ENCODE results near the gene ERG. TPM values are rescaled to one million over a fixed set of nuclear protein-coding genes. Genes with fewer than 3 reads are reported as not detected.

Gene ERG
- total RNA-seq, 1 experiment from 2014 or later: not detected

GRCh38 chr21:38488640-38489270 lies 9.5 kb downstream of the ERG start:
- TF ChIP-seq CTCF (IDR thresholded peaks at IDR 0.05; ENCODE audit: unreplicated experiment): no peak
- DNase-seq: no peak
- intact Hi-C loops (cut with micrococcal nuclease; ENCODE audit: unreplicated experiment): no loop called here
- Mint-ChIP-seq H3K4me3 (ENCODE audit: low read depth, unreplicated experiment) (no peak overlapping the region), H3K36me3 (ENCODE audit: insufficient read depth, unreplicated experiment) (no peaks in the 10 kb centered on the region), H3K4me1 (ENCODE audit: low read depth, unreplicated experiment) (no peaks in the 10 kb centered on the region), H3K9me3 (ENCODE audit: low read depth, unreplicated experiment) (no peaks in the 10 kb centered on the region), H3K27me3 (ENCODE audit: unreplicated experiment) (peaks cover 44% of the 10 kb centered on the region), H3K27ac (ENCODE audit: unreplicated experiment) (no peak overlapping the region)
- BruUV-seq (replicated peaks): no TSS peak
- CTCF ChIA-PET: no interaction called here

- no peak for DNase-seq
- H3K27me3 Mint-ChIP-seq (ENCODE audit: unreplicated experiment): peaks cover 41% of the 10 kb centered on the region
- no TSS peak for BruUV-seq (replicated peaks)
- no peak for TF ChIP-seq CTCF (IDR thresholded peaks at IDR 0.05; ENCODE audit: unreplicated experiment)
- no peaks in the 10 kb centered on the region for H3K36me3 Mint-ChIP-seq (ENCODE audit: insufficient read depth, unreplicated experiment)
- no peak overlapping the region for H3K4me3 Mint-ChIP-seq (ENCODE audit: low read depth, unreplicated experiment)
- CTCF ChIA-PET: no interaction called here
- H3K27ac Mint-ChIP-seq (ENCODE audit: unreplicated experiment): no peak overlapping the region
- H3K9me3 Mint-ChIP-seq (ENCODE audit: low read depth, unreplicated experiment): no peaks in the 10 kb centered on the region
- H3K4me1 Mint-ChIP-seq (ENCODE audit: low read depth, unreplicated experiment): no peaks in the 10 kb centered on the region
- intact Hi-C loops (cut with micrococcal nuclease; ENCODE audit: unreplicated experiment): no loop called here
These were observed 10.2 kb downstream of the ERG start for GRCh38 chr21:38487901-38488639.

DNA sequence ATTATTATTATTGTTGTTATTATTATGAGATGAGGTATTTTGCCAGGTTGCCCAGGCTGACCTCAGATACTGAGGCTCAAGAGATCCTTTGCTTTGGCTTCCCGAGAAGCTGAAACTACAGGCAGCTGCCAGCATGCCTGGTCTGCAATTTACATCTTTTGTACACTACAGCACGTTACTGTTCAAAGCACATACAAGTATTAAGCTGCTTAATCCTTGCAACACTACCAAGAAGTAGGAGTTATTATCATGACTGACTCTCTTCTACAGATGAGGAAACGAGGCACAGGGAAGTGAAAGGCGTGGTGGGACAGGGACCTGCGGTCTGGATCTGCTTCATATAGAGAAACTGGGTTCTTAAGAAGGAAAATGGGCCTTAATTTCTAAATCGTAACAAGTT lies 11.6 kb downstream of the ERG start:
- Mint-ChIP-seq H3K27ac (ENCODE audit: unreplicated experiment) (no peak overlapping the region), H3K36me3 (ENCODE audit: insufficient read depth, unreplicated experiment) (no peaks in the 10 kb centered on the region), H3K27me3 (ENCODE audit: unreplicated experiment) (peaks cover 37% of the 10 kb centered on the region), H3K4me1 (ENCODE audit: low read depth, unreplicated experiment) (no peaks in the 10 kb centered on the region), H3K9me3 (ENCODE audit: low read depth, unreplicated experiment) (no peaks in the 10 kb centered on the region), H3K4me3 (ENCODE audit: low read depth, unreplicated experiment) (no peak overlapping the region)
- no peak for TF ChIP-seq CTCF (IDR thresholded peaks at IDR 0.05; ENCODE audit: unreplicated experiment)
- DNase-seq: no peak
- intact Hi-C loops (cut with micrococcal nuclease; ENCODE audit: unreplicated experiment): no loop called here
- BruUV-seq (replicated peaks): no TSS peak
- CTCF ChIA-PET: no interaction called here

GRCh38 chr21:38486221-38486620 lies 12.1 kb downstream of the ERG start:
- DNase-seq: no peak
- CTCF ChIA-PET: no interaction called here
- Mint-ChIP-seq H3K4me3 (ENCODE audit: low read depth, unreplicated experiment) (no peak overlapping the region), H3K36me3 (ENCODE audit: insufficient read depth, unreplicated experiment) (no peaks in the 10 kb centered on the region), H3K27ac (ENCODE audit: unreplicated experiment) (no peak overlapping the region), H3K27me3 (ENCODE audit: unreplicated experiment) (peaks cover 32% of the 10 kb centered on the region), H3K9me3 (ENCODE audit: low read depth, unreplicated experiment) (no peaks in the 10 kb centered on the region), H3K4me1 (ENCODE audit: low read depth, unreplicated experiment) (no peaks in the 10 kb centered on the region)
- intact Hi-C loops (cut with micrococcal nuclease; ENCODE audit: unreplicated experiment): no loop called here
- TF ChIP-seq CTCF (IDR thresholded peaks at IDR 0.05; ENCODE audit: unreplicated experiment): no peak
- BruUV-seq (replicated peaks): no TSS peak

Measured in Calu3 (cell line).